ENCODE results near the gene ITGB6. TPM values are rescaled to one million over a fixed set of nuclear protein-coding genes. Genes with fewer than 3 reads are reported as not detected.

Gene ITGB6
- total RNA-seq, 2 donors from 2014 or later: 13.2 to 24.6 TPM

GRCh38 chr2:160109939-160110673 is 90.0 kb downstream of the ITGB6 start:
- no peak overlapping the region for H3K4me3 ChIP-seq
- H3K36me3 ChIP-seq: no peaks in the 10 kb centered on the region
- intact Hi-C loops (cut with DNase I): loop anchor here (5.0 kb wide), 2 partner anchors 102 to 882 kb away; no protein-coding TSS in a partner anchor
- H3K9me3 ChIP-seq: no peaks in the 10 kb centered on the region
- no peak overlapping the region for H3K27ac ChIP-seq
- no peak overlapping the region for H3K9ac ChIP-seq (ENCODE audit: low read depth in 2 of 2, low read length in 2 of 2)
- peak; percentile 75 for DNase-seq
- no peaks in the 10 kb centered on the region for H3K4me1 ChIP-seq
- TF ChIP-seq, protein P1, sequence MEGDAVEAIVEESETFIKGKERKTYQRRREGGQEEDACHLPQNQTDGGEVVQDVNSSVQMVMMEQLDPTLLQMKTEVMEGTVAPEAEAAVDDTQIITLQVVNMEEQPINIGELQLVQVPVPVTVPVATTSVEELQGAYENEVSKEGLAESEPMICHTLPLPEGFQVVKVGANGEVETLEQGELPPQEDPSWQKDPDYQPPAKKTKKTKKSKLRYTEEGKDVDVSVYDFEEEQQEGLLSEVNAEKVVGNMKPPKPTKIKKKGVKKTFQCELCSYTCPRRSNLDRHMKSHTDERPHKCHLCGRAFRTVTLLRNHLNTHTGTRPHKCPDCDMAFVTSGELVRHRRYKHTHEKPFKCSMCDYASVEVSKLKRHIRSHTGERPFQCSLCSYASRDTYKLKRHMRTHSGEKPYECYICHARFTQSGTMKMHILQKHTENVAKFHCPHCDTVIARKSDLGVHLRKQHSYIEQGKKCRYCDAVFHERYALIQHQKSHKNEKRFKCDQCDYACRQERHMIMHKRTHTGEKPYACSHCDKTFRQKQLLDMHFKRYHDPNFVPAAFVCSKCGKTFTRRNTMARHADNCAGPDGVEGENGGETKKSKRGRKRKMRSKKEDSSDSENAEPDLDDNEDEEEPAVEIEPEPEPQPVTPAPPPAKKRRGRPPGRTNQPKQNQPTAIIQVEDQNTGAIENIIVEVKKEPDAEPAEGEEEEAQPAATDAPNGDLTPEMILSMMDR (IDR thresholded peaks at IDR 0.05): peak; percentile 70
- no peaks in the 10 kb centered on the region for H3K27me3 ChIP-seq

DNA sequence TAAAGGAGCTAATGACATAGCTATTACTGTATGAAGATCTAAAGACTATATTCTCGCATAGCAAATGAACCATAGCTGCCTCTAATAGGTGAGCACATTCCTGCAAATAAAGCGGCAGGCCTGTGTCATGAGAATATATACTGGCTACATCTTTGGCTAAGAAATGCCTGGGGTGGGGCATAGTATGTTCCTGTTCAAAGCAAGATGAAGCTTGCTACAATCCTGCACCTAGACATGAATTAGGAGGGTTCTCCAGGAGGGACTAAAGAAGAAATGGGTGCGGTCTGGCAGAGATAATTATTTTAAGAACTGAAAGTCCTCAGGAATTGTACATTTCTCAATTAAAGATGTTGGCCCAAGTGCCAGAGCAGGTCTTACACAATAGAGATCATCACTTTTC is 90.8 kb downstream of the ITGB6 start:
- DNase-seq: no peak
- intact Hi-C loops (cut with DNase I): loop anchor here (5.0 kb wide), 2 partner anchors 103 to 883 kb away; no protein-coding TSS in a partner anchor
- Histone ChIP-seq H3K4me3 (no peak overlapping the region), H3K4me1 (no peaks in the 10 kb centered on the region), H3K27me3 (no peaks in the 10 kb centered on the region), H3K36me3 (no peaks in the 10 kb centered on the region), H3K9ac (ENCODE audit: low read depth in 2 of 2, low read length in 2 of 2) (no peak overlapping the region), H3K27ac (no peak overlapping the region), H3K9me3 (no peaks in the 10 kb centered on the region)
- TF ChIP-seq, protein P1 (IDR thresholded peaks at IDR 0.05): no peak

- H3K4me1 ChIP-seq: no peaks in the 10 kb centered on the region
- no peak overlapping the region for H3K27ac ChIP-seq
- H3K27me3 ChIP-seq: no peaks in the 10 kb centered on the region
- DNase-seq: no peak
- H3K9ac ChIP-seq (ENCODE audit: low read depth in 2 of 2, low read length in 2 of 2): no peak overlapping the region
- TF ChIP-seq, protein P1 (IDR thresholded peaks at IDR 0.05): no peak
- H3K4me3 ChIP-seq: no peak overlapping the region
- no peaks in the 10 kb centered on the region for H3K9me3 ChIP-seq
- intact Hi-C loops (cut with DNase I): loop anchor here (5.0 kb wide), 2 partner anchors 104 to 884 kb away; no protein-coding TSS in a partner anchor
- H3K36me3 ChIP-seq: no peaks in the 10 kb centered on the region
These were observed 91.4 kb downstream of the ITGB6 start for GRCh38 chr2:160108646-160109045.

DNA sequence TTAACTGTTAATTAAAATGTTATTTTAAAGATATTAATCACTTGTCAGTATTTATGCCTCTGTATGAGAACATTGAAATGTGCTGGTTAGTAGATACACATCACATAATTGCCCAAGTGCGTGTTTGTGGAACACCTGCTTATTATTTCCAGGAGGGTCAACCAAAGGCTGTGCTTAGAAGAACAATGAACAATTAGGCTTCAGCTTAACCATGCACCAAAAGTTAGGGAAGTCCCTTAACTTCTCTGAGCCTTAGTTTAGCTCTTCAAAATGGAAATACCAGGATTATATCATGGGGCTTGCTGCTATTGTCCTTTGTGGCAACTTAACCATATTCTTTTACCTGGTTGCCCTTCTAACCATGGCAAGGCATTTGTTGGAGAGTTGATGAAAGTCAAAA is 94.7 kb downstream of the ITGB6 start:
- Histone ChIP-seq H3K27ac (no peak overlapping the region), H3K4me1 (no peaks in the 10 kb centered on the region), H3K9me3 (no peaks in the 10 kb centered on the region), H3K4me3 (no peak overlapping the region), H3K9ac (ENCODE audit: low read depth in 2 of 2, low read length in 2 of 2) (no peak overlapping the region), H3K27me3 (no peaks in the 10 kb centered on the region), H3K36me3 (no peaks in the 10 kb centered on the region)
- TF ChIP-seq, protein P1 (IDR thresholded peaks at IDR 0.05): no peak
- intact Hi-C loops (cut with DNase I): loop anchor here (5.0 kb wide), 2 partner anchors 107 to 887 kb away; no protein-coding TSS in a partner anchor
- DNase-seq: no peak

DNA sequence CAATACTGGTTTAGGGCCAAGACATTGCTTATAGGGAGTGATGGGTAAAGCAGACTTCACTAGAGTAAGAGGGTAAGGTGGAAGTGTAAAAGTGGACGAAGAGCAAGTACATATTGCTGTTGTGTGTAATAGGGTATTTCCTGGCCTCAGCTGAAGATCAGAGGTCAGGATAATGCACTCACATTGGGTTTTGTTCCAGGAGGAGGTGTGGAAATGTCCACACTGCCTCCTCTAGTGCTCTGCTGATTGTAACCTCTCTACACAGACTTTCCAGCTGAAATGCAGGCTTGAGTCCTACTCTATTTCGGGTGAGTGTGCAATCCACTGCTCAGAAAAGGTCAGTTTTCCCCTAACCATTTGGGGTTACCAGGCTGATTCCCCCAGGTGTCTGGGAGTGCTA is 96.0 kb downstream of the ITGB6 start:
- H3K4me3 ChIP-seq: no peak overlapping the region
- no peak for DNase-seq
- no peaks in the 10 kb centered on the region for H3K27me3 ChIP-seq
- no peak overlapping the region for H3K27ac ChIP-seq
- no peak overlapping the region for H3K9ac ChIP-seq (ENCODE audit: low read depth in 2 of 2, low read length in 2 of 2)
- TF ChIP-seq, protein P1 (IDR thresholded peaks at IDR 0.05): no peak
- H3K9me3 ChIP-seq: no peaks in the 10 kb centered on the region
- H3K36me3 ChIP-seq: no peaks in the 10 kb centered on the region
- no peaks in the 10 kb centered on the region for H3K4me1 ChIP-seq
- intact Hi-C loops (cut with DNase I): no loop called here
